ENCODE data around the gene ETFA. TPM values are rescaled to one million over a fixed set of nuclear protein-coding genes. Genes with fewer than 3 reads are reported as not detected.
"Not testable (repeated sequence)": the region's sequence is repeated elsewhere in the genome, so short reads cannot be mapped to it uniquely, and the experiment has no call there.

ETFA gene
- total and polyA plus RNA-seq, 11 donors: 210 to 536 (median 309) TPM

DNA sequence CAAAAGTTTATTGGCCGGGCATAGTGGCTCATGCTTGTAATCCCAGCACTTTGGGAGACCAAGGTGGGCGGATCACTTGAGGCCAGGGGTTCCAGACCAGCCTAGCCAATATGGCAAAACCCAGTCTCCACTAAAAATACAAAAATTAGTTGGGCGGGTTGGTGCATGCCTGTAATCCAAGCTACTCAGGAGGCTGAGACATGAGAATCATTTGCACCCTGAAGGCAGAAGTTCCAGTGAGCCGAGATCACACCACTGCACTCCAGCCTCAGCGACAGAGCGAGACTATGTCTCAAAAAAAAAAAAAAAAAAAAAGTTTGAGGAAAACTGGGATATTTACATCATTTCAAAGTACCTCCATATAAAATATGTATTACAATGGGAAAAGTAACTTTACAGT, 40.4 kb downstream of the ETFA start:
- WGBS, 4 donors: 98 to 99% (median 98%) methylated on average over 6 of the region's 6 CpGs
- intact Hi-C loops (cut with DNase I): no loop called here

GRCh38 chr15:76267077-76267476, 44.2 kb downstream of the ETFA start:
- DNase-seq (no peak), ATAC-seq (no peak)
- intact Hi-C loops (cut with DNase I): no loop called here
- Histone ChIP-seq H3K27me3 (no peaks in the 10 kb centered on the region), H3K27ac (no peak overlapping the region), H3K9me3 (peaks cover 0 to 46% (median 15%) of the 10 kb centered on the region in 12 donors), H3K36me3 (peaks cover 3 to 85% (median 59%) of the 10 kb centered on the region in 9 donors), H3K4me3 (no peak overlapping the region), H3K4me1 (peaks cover 0 to 12% (median 5%) of the 10 kb centered on the region in 12 donors)
- no peak for TF ChIP-seq POLR2A (IDR thresholded peaks at IDR 0.05)
- TF ChIP-seq, protein P1, sequence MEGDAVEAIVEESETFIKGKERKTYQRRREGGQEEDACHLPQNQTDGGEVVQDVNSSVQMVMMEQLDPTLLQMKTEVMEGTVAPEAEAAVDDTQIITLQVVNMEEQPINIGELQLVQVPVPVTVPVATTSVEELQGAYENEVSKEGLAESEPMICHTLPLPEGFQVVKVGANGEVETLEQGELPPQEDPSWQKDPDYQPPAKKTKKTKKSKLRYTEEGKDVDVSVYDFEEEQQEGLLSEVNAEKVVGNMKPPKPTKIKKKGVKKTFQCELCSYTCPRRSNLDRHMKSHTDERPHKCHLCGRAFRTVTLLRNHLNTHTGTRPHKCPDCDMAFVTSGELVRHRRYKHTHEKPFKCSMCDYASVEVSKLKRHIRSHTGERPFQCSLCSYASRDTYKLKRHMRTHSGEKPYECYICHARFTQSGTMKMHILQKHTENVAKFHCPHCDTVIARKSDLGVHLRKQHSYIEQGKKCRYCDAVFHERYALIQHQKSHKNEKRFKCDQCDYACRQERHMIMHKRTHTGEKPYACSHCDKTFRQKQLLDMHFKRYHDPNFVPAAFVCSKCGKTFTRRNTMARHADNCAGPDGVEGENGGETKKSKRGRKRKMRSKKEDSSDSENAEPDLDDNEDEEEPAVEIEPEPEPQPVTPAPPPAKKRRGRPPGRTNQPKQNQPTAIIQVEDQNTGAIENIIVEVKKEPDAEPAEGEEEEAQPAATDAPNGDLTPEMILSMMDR (IDR thresholded peaks at IDR 0.05): no peak
- WGBS, 4 donors: 95 to 98% (median 97%) methylated on average over 6 of the region's 6 CpGs

More for the DNA sequence above, 40.4 kb downstream of the ETFA start:
- no peak for ATAC-seq
- Histone ChIP-seq H3K27ac (no peak overlapping the region), H3K27me3 (no peaks in the 10 kb centered on the region), H3K4me1 (peaks cover 0 to 13% (median 5%) of the 10 kb centered on the region in 12 donors), H3K9me3 (peaks cover 0 to 23% (median 2%) of the 10 kb centered on the region in 12 donors), H3K36me3 (peaks cover 0 to 87% (median 68%) of the 10 kb centered on the region in 9 donors), H3K4me3 (no peak overlapping the region)
- no peak for TF ChIP-seq POLR2A (IDR thresholded peaks at IDR 0.05)
- TF ChIP-seq, protein P1 (IDR thresholded peaks at IDR 0.05): no peak
- no peak for DNase-seq

DNA sequence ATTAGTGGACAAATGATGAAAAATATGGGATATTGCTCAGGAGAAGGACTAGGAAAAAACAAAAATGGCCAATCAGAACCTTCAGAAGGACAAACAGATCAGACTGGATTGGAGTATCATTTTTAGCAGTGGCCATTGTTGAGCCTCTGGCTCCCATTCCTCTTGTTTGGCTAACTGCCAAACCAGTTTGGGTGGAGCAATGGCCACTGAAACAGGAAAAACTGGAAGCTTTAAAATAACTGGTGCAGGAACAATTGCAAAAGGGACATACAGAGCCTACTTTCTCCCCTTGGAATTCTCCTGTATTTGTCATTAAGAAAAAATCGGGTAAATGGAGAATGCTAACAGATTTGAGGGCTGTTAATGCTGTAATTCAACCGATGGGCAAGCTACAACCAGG, 45.5 kb downstream of the ETFA start:
- peaks cover 0 to 12% (median 5%) of the 10 kb centered on the region in 12 donors for H3K4me1 ChIP-seq
- DNase-seq; H3K27me3 ChIP-seq; ATAC-seq; H3K4me3 ChIP-seq; intact Hi-C loops (cut with DNase I): not testable (repeated sequence)
- H3K27ac ChIP-seq: peak overlapping the region in 2 of 12 donors; percentile 33 to 37
- WGBS, 4 donors: 63 to 76% (median 67%) methylated on average over 2 of the region's 2 CpGs
- peaks cover 0 to 46% (median 15%) of the 10 kb centered on the region in 12 donors for H3K9me3 ChIP-seq
- peaks cover 3 to 85% (median 59%) of the 10 kb centered on the region in 9 donors for H3K36me3 ChIP-seq

GRCh38 chr15:76260246-76260938, 50.9 kb downstream of the ETFA start:
- Histone ChIP-seq H3K27ac (no peak overlapping the region), H3K27me3 (no peaks in the 10 kb centered on the region), H3K36me3 (peaks cover 3 to 71% (median 49%) of the 10 kb centered on the region in 9 donors), H3K4me3 (no peak overlapping the region), H3K4me1 (peaks cover 0 to 2% (median 0%) of the 10 kb centered on the region in 12 donors), H3K9me3 (peaks cover 0 to 23% (median 13%) of the 10 kb centered on the region in 12 donors)
- WGBS, 4 donors: 91 to 100% (median 98%) methylated on average over 8 to 12 of the region's 12 CpGs
- intact Hi-C loops (cut with DNase I): no loop called here
- DNase-seq (no peak), ATAC-seq (peak in 1 of 4 donors; percentile 51)
- no peak for TF ChIP-seq POLR2A (IDR thresholded peaks at IDR 0.05)
- TF ChIP-seq, protein P1 (IDR thresholded peaks at IDR 0.05): no peak
